GM10847 (cell line): ENCODE results near the gene CALHM5.

ENCODE experiments used
- POLR2A ChIP-seq: IDR thresholded peaks from 2 replicates; pipeline ENCODE4 v1.6.1; 2011; ENCODE audit not compliant: insufficient read length; ENCODE audit errors: extremely low read depth

Gene CALHM5

GRCh38 chr6:116511424-116512110, at the start of gene CALHM5:
CALHM5 (plus strand) TSS chr6:116511639; CDS start chr6:116511697, 58 bp downstream.
- TF ChIP-seq POLR2A: no peak

GRCh38 chr6:116461932-116462885, 49.2 kb upstream of the CALHM5 start:
- no peak for TF ChIP-seq POLR2A

- TF ChIP-seq POLR2A: no peak
Observed at GRCh38 chr6:116463301-116463700, 48.1 kb upstream of the CALHM5 start.

- TF ChIP-seq POLR2A: no peak
Observed at GRCh38 chr6:116465246-116465645, 46.2 kb upstream of the CALHM5 start.

GRCh38 chr6:116467096-116467495, 44.3 kb upstream of the CALHM5 start:
- TF ChIP-seq POLR2A: no peak

GRCh38 chr6:116467514-116467913, 43.9 kb upstream of the CALHM5 start:
- TF ChIP-seq POLR2A: no peak

GRCh38 chr6:116468293-116468692, 43.1 kb upstream of the CALHM5 start:
- no peak for TF ChIP-seq POLR2A

GRCh38 chr6:116471531-116471930, 39.9 kb upstream of the CALHM5 start:
- no peak for TF ChIP-seq POLR2A

GRCh38 chr6:116472706-116473105, 38.7 kb upstream of the CALHM5 start:
- no peak for TF ChIP-seq POLR2A

- no peak for TF ChIP-seq POLR2A
Observed at GRCh38 chr6:116475141-116475540, 36.3 kb upstream of the CALHM5 start.

- no peak for TF ChIP-seq POLR2A
Observed at GRCh38 chr6:116476002-116476678, 35.3 kb upstream of the CALHM5 start.

- no peak for TF ChIP-seq POLR2A
Observed at GRCh38 chr6:116482780-116483179, 28.7 kb upstream of the CALHM5 start.

GRCh38 chr6:116483616-116484015, 27.8 kb upstream of the CALHM5 start:
- no peak for TF ChIP-seq POLR2A

GRCh38 chr6:116485559-116486184, 25.8 kb upstream of the CALHM5 start:
- no peak for TF ChIP-seq POLR2A
